Dedifferentiated amniotic fluid mesenchymal stem cell (primary cell): ENCODE measurements around the gene ATP8B2.
A peak's percentile ranks its signal among the peaks of the same experiment; 100 is the strongest.
"Not testable (repeated sequence)": the region's sequence is repeated elsewhere in the genome, so short reads cannot be mapped to it uniquely, and the experiment has no call there.

Experiments used
- DNase-seq: peaks from one replicate; pipeline ENCODE4 v3.0.0-alpha.2; 2016; ENCODE audit errors: extremely low spot score

ATP8B2 gene

DNA sequence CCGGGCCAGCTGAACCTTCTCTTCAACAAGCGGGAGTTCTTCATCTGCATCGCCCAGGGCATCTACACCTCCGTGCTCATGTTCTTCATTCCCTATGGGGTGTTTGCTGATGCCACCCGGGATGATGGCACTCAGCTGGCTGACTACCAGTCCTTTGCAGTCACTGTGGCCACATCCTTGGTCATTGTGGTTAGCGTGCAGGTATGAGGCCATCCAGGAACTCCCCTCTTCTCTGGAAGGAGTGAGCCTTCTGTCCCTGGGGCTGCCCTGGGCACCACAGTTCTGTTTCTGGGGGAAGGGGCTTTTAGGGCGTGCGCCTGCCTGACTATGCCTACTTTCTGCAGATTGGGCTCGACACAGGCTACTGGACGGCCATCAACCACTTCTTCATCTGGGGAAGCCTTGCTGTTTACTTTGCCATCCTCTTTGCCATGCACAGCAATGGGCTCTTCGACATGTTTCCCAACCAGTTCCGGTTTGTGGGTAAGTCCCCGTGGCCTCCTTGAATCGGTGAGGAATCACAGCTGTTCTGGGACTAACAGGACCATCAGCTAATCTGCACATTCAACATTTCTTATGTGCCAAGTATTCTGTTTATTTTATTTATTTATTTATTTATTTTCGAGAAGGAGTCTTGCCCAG is 21.1 kb downstream of the ATP8B2 start:
- no peak for DNase-seq

DNA sequence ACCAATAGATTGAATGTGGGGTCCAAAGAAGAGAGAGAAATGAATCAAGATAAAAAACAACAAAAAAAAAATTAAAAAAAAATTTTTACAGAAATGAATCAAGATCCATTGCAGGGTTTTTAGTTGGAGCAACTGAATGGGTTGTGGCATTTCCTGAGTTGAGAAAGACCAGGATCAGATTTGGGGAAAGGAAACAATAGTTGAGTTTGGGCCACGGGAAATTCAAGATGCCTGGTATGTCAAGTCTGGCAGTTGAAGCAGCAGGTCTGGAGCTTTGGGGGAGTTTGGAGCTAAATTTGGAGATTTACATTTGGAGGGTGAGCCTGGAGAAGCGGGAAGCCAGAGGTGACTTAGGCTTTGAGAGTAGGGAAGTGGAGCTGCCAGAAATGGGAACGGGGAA is 22.6 kb downstream of the ATP8B2 start:
- DNase-seq = no peak

DNA sequence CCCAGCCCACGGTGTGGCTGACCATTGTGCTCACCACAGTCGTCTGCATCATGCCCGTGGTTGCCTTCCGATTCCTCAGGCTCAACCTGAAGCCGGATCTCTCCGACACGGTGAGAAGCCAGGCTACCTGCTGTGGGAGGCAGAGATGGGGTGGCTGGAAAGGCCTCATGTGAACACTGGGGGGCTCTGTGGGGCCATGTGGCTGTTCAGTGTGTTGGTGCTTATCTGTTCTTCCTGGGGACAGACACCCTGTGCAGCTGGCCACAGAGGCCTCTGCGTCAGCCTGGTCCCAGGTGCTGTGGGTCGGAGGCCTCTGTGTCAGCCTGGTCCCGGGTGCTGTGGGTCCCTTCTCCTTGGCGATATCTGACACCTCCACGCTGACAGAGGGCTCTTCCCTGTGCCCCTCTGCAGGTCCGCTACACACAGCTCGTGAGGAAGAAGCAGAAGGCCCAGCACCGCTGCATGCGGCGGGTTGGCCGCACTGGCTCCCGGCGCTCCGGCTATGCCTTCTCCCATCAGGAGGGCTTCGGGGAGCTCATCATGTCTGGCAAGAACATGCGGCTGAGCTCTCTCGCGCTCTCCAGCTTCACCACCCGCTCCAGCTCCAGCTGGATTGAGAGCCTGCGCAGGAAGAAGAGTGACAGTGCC is 23.2 kb downstream of the ATP8B2 start:
- DNase-seq = no peak

DNA sequence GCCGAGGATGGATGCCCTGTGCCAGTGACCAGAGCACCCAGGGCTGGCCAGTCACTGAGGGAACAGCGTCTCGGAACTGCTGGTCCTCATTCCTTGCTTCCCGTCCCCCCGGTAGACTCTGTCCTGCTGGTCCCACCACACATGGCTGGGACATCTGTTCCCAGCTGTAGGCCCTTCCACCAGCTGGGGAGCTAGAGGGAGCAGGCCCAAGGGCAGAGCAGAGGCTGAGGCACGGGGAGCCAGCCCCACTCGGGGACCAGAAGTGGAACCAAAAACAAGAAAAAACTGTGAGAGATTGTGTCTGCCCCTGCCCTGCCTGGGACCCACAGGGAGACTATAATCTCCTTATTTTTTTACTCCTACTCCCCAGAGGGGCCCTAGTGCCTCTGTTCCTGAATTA is 23.8 kb downstream of the ATP8B2 start:
- DNase-seq = no peak

DNA sequence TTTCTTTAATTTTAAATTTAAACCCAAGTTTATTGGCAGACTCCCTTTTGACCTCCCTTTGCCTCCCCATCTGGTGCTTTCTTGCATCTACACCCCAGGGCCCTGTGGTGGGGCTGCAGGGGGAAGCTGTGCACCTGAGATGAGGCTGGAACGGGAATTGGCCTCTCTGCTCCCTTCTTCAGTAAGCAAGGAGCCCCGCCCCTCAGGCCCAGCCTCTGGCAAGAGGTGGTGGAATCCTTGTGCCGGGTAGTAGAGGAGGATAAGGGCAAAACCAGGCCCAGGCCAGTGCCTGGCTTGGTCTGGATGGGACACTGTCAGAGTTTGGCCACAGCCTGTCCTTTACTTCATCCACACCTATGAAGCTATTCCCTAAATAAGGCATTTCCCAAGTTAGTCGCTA is 25.1 kb downstream of the ATP8B2 start:
- no peak for DNase-seq

DNA sequence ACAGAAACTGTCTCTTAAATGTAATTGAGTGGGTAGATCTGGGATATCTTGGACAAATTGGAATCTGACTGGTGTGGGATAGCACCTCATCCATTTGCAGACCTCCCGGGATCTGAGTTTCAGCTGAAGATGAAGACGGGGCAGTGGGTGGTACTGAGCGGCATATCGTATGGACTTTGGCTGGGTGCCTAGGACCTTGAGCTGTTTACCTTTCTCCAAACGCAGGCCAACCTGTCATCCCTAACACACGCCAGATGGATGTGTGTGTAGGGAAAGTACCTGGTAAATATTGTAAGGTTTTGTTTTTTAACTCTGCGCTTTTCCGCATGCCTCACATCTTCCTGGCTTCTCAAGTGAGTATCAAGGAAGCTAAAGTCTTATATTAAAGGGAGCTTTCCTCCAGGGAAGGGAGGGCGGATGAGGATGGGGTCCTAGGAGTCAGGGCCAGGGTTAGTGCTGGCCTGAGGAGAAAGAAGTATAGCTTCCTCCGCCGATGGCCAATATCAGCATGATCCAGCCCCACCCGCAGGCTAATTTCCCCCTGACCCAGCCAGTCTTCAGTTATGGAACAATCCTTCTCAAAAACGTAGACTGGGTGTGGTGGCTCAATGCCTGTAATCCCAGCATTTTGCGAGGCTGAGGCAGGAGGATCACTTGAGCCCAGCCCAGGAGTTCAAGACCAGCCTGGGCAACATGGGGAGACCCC is 26.2 kb downstream of the ATP8B2 start:
- no peak for DNase-seq

DNA sequence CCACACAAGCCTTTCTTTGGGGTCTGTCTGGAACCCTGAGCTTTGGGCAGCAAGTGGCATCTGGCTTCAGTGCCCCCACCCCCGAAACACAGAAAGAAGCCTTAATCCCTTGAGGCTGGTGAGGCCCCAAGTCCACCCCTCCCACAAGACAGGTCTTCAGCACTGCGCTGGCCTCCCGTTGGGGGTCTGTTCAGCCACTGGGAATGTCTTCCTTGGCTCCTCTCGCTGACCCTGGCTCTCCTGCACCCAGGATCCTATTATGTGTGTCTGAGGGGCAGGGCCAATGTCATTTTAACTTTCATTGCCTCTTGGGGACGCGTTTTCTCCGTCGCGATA is 26.9 kb downstream of the ATP8B2 start:
- DNase-seq = no peak

DNA sequence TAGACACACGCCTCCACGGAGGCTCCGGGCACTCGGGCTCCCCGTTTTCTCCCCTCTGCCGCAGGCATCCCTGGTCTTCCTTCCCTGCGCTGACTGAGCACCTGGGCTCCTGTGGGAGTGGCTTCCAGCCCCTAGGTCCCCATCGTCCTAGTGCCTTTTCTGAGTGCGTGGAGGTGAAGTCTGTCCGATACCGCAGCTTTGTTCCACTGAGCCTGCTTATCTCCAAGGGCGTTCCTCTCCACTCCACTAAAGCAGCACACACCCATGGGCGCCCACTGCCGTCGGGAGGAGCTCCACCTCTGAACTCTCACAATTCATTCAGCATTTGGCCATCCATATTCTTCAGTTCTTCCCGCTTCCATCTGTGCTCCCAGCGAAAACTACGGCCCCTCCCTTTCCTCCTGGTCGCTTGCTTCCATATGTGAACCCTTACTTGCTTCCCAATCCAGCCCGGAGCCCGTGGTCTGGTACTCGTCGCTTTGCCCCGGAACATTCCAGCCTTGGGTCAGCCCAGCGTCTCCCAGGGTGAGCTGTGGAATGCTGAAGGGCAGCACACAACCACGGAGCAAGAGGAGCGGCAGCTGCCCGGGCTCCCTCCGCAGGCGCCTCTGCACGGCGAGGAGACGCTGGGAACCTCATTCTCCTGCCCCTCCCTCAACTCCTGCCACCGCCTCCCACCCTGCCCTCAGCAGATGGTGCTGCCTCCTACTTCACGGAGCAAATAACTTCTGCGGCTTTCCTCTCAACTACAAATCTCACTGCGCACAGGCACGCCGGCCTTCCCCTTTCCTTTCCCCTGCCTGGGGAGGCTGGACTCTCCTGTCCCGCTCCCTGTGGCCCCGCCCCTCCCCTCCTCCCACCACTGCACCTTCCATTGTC is 27.5 kb downstream of the ATP8B2 start:
- peak; percentile 24 for DNase-seq

DNA sequence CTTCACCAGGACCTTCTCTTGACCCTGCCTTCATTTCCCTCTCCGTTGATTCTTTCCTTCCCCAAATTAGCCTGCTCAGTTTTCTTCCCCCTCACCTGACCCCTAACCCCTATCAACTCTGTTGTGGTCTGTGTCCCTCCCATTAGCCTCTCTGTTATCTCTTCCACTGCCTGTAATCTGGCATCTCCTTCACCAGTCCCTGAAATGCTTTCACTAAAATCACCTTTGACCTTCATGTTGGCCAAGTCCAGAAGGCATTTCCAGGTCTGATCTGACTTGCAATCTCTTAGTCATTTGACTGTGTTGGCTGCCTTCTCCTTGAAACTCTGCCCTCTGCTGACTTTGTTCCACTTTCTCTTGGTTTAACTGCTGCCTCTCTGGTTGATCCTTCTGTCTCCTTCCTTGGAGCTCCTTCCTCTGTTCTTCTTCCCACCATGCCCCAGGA is 28.2 kb downstream of the ATP8B2 start:
- DNase-seq = no peak

DNA sequence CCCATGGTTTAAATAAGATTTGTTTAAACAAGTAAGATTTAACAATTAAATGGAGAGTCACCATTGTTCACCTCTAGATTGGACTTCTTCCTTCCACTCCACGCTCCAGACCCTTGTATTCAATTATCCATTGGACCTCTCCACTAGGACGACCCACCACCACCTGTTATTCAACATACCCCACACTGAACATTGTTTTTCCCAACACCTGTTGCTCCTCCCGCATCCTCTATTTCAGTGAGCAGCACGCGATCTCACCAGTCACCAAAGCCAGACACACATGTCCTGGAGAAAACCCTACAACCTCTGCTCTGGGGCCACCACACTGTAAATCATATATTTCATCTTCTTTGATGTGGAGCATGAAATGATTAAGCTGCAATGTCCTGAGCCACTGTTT is 28.6 kb downstream of the ATP8B2 start:
- DNase-seq = no peak

DNA sequence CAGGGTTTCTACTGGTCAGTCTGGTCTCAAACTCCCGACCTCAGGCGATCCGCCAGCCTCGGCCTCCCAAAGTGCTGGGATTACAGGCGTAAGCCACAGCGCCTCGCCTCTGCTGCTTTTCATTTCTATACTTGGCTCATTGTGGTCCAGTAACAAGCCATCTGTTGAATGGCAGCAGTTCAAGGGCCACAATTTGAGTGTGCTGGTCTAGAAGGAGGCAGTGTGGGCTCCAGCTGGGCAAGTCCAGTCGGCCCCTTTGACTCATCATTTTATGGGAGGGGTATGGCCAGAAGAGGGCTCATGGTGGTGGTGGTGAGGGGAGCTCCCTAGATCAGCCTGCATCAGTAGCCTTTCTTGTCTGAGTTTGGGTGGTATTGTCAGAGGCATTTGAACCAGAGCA is 33.2 kb downstream of the ATP8B2 start:
- DNase-seq = no peak

DNA sequence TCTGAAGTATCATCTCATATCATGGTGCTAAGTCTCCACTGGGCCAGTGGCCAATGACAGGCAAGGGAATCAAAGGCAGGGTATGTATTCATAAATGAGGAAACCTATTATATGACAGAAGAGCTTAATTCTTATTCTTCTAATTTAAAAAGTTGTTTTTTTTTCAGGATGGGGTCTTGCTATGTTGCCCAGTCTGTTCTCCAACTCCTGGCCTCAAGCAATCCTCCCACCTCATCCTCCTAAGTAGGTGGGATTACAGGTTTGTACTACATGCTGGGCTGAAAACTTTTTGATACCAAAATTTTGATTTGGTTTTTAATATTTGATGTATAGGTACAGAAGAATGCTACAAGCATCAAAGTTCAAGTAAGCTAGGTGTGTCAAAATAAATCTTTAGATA is 35.0 kb downstream of the ATP8B2 start:
- DNase-seq = no peak

DNA sequence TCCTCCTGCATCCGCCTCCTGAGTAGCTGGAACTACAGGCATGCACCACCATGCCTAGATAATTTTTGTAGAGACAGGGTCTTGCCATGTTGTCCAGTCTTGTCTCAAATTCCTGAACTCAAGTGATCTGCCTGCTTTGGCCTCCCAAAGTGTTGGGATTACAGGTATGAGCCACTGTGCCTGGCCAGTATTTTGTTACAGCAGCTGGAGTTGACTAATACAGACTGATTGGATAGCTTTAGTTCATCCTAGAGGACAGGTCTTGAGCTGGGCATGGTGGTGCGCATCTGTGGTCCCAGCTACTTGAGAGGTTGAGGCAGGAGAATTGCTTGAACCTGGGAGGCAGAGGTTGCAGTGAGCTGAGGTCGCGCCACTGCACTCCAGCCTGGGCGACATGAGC is 35.6 kb downstream of the ATP8B2 start:
- not testable (repeated sequence) for DNase-seq

DNA sequence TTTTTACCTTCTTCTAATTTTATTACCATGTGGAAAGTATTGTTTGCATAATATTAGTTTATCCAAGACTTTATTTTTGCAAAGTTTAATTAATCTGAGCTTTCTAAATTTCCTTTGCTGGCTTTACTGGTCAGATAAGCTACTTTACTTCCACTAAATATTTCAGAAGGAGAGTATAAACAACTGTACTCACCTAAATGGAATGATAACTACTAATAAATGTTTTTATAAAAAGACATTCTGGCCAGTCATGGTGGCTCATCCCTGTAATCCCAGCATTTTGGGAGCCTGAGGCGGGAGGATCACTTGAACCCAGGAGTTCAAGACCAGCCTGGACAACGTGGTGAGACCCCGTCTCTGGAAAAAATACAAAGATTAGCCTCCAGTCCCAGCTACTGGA is 36.0 kb downstream of the ATP8B2 start:
- DNase-seq = no peak

DNA sequence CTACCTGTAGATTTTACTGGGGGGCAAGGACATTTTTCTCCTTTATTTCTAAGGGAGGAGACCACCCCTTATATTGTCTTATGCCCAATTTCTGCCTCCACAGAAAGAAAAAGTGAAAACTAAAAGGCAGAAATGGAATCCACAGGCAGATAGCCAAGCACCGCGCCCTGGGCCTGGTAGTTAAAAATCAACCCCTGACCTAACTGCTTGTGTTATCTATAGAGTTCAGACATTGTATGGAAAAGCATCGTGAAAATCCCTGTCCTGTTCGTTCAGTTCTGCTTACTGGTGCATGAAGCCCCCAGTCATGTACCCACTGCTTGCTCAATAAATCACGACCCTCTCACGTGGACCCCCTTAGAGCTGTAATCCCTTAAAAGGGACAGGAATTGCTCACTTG is 46.1 kb downstream of the ATP8B2 start:
- DNase-seq = no peak

DNA sequence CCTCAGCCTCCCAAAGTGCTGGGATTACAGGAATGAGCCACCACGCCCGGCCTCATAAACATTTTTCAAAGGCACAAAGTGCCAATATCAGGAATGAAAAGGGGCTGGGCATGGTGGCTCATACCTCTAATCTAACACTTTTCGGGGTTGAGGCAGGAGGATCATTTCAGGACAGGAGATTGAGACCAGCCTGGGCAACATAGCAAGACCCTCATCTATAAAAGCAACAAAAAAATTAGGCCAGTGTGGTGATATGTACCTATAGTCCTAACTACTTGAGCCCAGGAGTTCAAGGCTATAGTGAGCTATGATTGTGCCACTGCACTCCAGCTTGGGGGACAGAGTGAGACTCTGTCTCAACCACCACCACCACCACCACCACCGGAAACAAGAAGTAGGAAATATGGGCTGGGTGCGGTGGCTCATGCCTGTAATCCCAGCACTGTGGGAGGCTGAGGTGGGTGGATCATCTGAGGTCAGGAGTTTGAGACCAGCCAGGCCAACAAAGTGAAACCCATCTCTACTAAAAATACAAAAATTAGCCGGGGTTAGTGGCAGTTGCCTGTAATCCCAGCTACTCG is 48.5 kb downstream of the ATP8B2 start:
- not testable (repeated sequence) for DNase-seq

DNA sequence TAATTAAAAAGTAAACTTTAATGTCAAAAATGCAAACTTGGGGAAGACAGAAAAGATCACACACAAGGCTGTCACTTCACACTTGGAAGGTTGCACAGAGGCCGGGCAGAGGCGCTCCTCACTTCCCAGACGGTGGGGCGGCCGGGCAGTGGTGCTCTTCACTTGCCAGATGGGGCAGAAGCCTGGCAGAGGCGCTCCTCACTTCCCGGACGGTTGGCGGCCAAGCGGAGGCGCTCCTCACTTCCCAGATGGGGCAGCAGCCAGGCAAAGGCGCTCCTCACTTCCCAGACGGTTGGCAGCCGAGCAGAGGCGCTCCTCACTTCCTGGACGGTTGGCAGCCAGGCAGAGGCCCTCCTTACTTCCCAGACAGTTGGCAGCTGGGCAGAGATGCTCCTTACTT is 54.0 kb downstream of the ATP8B2 start:
- DNase-seq = no peak

DNA sequence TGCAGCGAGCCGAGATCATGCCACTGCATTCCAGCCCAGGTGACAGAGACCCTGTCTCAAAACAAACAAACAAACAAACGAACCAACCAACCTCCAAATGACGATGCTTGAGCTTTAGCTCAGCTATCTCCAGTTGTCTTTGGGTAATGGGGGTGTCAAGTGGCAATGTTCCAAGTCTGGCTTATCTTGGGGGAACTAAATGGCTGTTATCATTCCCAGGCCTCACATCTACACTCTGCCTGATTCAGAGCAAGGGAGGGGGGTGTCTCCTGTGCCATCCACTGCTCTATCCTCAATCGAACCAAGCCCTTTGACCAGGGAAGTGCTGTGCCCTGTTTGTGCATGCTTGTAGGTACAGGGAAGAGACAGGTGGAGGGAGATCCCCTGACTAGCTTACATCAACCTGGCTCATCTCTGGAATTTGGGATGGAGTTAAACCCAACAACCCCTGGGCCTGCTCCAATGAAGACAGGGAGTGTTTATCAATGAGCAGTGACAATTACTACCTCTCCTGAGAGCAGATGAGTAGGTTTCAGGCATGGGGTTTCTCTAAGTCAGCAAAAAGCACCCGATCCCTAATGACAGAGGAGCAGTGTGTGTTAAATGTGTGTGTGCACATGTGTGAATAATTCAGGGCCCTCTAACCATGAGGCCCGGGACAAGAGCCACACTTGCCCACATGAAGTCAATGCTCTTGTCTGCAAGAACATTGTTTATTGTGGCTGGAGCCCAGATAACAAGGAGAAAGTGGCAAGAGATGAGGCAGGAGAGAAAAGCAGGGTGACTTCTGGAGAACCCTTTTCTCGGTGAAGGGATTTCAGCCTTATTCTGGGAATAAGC is 59.5 kb downstream of the ATP8B2 start:
- no peak for DNase-seq

DNA sequence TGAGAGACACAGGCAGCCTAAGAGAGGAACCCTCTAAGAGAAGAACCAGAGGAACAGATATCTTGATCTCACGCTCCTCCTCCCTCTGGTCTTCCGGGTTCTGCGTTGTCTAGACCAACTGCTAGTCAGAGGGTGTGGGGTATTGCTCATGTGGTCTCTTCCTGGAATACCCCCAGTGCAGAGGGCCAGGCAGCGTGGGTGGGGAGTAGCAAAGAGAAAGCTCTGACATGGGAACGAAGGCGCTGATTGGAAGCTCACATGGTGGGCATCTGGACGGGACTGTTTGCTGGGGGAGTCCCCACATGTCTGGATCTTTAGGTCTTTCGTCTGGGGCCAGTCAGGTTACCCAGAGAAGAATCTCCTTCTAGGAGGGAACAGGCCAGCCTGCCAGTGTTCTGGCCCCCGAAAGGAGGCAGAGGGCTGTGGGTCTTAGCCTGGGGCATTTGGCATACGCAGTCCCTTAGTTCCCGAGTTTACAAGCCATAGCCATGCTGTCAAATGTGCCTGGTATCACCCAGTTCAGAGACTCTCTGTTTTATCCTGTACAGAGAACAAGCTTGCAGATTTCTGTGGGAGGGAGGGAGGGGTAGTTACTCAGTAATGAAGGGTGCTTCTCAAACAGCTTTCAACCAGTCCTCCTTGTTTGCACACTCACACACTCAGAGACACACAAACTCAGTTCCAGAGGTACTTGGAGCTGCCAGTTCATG is 61.5 kb downstream of the ATP8B2 start:
- DNase-seq = no peak

DNA sequence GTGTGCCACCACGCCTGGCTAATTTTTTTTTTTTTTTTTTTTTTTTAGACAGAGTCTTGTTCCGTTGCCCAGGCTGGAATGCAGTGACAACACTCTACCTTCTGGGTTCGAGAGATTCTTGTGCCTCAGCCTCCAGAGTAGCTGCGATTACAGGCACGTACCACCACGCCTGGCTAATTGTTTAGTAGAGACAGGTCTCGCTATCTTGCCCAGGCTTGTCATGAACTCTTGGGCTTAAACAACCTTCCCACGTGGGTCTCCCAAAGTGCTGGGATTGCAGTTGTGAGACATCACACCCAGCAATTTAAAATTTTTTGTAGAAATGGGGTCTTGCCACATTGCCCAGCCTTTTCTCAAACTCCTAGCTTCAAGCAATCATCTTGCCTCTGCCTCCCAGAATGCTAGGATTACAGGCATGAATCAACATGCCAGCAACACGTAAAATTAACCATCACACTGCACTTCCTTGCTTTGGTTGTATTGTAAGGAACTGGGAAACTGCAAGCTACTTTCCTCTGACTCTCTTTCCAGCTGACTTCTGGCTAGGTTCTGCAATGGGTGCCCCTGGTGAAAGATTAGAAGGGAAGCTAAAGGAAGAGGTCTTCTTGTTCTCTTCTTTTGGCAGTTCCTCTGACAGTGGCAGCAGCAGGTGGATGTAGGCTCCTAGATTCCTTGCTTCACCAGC is 65.9 kb downstream of the ATP8B2 start:
- no peak for DNase-seq
